OCI-LY1 (cell line): ENCODE data around the gene ACTRT2.

ENCODE experiments used
- EZH2 ChIP-seq: fragments of 200-600 bp; sonication (generic), shearing (Covaris generic); IDR thresholded peaks from 2 replicates; pipeline ENCODE4 v1.8.0; 2017; ENCODE audit warnings: borderline replicate concordance, mixed run types, mild to moderate bottlenecking, antibody characterized with exemption, low read length, moderate library complexity, mixed read lengths
- TF ChIP-seq, protein P1 (sequence below): fragments of 200-600 bp; sonication (generic), shearing (Covaris generic); IDR thresholded peaks from 2 replicates; pipeline ENCODE4 v1.5.1; 2017; ENCODE audit warnings: mild to moderate bottlenecking, antibody characterized with exemption, low read length, moderate library complexity, mixed read lengths

DNA sequence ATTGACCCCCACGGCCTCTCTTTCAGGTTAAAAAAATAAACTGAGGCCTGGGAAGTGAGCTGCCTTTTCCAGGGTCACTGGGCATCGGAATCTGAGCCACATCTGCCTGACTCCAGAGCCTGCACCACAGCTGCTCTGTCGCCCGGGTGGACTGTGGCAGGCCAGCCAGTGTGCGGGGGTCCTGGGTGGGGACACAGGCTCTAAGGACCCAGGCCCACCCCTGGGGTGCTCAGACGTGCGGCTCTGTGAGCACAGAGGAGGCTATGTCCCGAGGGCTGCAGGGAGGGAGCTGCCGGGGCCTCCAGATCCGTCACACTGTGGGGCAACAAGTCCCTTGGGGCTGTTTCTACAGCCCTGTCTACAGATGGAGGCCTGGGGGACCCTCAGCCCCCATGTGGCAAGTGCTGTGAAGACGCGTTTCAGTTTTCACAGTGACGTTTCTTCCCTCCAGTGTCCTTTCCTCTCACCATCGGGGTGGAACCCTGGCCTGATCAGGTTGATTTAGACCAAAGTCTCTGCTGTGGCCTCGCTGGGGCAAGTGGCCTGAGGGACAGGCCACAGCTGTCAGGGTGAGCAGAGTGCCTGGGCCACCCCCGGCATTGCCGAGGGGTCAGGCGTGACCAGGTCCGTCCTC, 39.2 kb upstream of the ACTRT2 start:
- TF ChIP-seq, protein P1, sequence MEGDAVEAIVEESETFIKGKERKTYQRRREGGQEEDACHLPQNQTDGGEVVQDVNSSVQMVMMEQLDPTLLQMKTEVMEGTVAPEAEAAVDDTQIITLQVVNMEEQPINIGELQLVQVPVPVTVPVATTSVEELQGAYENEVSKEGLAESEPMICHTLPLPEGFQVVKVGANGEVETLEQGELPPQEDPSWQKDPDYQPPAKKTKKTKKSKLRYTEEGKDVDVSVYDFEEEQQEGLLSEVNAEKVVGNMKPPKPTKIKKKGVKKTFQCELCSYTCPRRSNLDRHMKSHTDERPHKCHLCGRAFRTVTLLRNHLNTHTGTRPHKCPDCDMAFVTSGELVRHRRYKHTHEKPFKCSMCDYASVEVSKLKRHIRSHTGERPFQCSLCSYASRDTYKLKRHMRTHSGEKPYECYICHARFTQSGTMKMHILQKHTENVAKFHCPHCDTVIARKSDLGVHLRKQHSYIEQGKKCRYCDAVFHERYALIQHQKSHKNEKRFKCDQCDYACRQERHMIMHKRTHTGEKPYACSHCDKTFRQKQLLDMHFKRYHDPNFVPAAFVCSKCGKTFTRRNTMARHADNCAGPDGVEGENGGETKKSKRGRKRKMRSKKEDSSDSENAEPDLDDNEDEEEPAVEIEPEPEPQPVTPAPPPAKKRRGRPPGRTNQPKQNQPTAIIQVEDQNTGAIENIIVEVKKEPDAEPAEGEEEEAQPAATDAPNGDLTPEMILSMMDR: no peak
- no peak for TF ChIP-seq EZH2
